ENCODE results near the gene MEI4. TPM values are rescaled to one million over a fixed set of nuclear protein-coding genes. Genes with fewer than 3 reads are reported as not detected.

Gene MEI4, protein sequence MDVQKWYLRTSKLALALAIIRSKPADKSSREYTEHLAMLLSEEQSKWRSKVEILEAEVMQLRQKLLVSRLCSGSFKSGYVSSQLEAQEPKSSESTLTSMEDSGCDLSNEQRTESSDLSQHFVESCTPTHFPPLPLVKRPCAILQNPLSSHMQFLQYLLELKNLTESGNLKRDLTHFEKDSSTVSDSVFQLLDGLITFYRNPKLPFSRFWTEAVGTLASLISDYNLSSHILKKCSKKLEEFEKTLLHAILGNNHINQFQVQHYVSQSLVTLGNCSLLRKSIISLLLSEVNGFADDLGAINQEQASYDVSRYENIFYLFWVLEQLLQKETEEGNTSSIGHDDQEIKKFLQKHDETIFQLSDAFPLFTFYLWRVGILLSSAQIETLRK
- total RNA-seq (under 1 TPM; 0.16 to 0.71 (median 0.36) TPM), polyA plus RNA-seq (under 1 TPM in 1 of 2 donors, not detected in 1; 0.11 TPM)
- long read RNA-seq, donor 1 = 0 reads
- long read RNA-seq, donor 2, partial matches to known transcripts = 0 of 1 reads
- long read RNA-seq, donor 2, other reads (novel, unspliced or antisense) = 1 of 1 reads
- long read RNA-seq, donor 3, full-length matches to known transcripts = 1 of 1 reads
- long read RNA-seq, donor 3, partial matches to known transcripts = 0 of 1 reads
- long read RNA-seq, donor 3, other reads (novel, unspliced or antisense) = 0 of 1 reads

DNA sequence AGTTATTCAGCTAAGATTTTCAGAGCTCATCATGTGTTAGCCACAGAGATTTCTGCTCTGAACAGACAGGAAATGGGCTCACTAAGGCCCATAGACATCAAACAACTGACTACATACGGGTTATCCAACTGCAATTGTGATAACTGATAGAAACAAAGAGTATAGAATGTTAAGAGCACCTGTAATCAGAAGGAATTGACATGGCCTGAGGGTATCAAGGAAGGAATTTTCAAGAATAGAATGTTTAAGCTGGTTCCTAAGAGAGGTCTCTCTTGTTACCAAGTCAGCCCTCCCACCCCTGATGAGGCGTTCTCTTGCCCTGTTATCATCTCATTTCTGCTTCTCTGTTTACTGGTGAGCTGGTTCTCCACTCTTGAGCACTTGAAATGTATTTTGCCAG is at the start of gene MEI4:
TSS of gene MEI4 (plus strand) at position 301 of the 400 bp plus-strand sequence. CDS start 37,633 bp downstream, outside the sequence.
- peaks cover 0 to 8% (median 0%) of the 10 kb centered on the region in 12 donors for H3K4me1 ChIP-seq
- 48 to 57% (median 51%) methylated on average over 2 of the region's 2 CpGs for WGBS, 4 donors
- no peaks in the 10 kb centered on the region for H3K36me3 ChIP-seq
- intact Hi-C loops (cut with DNase I) = no loop called here
- no peaks in the 10 kb centered on the region for H3K27me3 ChIP-seq
- ATAC-seq (no peak), DNase-seq (no peak)
- TF ChIP-seq, protein P1, sequence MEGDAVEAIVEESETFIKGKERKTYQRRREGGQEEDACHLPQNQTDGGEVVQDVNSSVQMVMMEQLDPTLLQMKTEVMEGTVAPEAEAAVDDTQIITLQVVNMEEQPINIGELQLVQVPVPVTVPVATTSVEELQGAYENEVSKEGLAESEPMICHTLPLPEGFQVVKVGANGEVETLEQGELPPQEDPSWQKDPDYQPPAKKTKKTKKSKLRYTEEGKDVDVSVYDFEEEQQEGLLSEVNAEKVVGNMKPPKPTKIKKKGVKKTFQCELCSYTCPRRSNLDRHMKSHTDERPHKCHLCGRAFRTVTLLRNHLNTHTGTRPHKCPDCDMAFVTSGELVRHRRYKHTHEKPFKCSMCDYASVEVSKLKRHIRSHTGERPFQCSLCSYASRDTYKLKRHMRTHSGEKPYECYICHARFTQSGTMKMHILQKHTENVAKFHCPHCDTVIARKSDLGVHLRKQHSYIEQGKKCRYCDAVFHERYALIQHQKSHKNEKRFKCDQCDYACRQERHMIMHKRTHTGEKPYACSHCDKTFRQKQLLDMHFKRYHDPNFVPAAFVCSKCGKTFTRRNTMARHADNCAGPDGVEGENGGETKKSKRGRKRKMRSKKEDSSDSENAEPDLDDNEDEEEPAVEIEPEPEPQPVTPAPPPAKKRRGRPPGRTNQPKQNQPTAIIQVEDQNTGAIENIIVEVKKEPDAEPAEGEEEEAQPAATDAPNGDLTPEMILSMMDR (IDR thresholded peaks at IDR 0.05) = no peak
- no peak within 1 kb of the TSS for H3K27ac ChIP-seq
- no peak within 1 kb of the TSS for H3K4me3 ChIP-seq
- peaks cover 0 to 4% (median 0%) of the 10 kb centered on the region in 12 donors for H3K9me3 ChIP-seq

DNA sequence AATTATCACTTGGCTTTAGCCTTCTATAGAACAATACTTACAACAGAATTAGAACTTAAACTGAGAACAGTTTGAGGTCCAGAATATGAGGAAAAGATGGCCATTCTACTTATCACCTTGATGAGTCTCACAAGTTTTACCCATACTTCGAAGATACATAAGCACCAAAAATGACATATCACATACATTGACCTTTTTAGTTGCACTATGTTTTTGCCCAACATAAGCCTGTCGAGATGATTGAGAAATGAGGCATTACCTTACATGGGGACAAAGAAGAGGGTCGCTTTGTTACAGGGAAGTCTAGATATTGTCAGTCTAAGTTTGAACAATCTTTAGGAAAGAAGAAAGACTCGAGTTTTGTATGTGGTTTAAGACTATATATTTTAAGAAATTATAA is 48.4 kb upstream of the MEI4 start:
- no peak for ATAC-seq
- WGBS, 4 donors = 39 to 50% (median 43%) methylated on average over 4 of the region's 4 CpGs
- intact Hi-C loops (cut with DNase I) = no loop called here

DNA sequence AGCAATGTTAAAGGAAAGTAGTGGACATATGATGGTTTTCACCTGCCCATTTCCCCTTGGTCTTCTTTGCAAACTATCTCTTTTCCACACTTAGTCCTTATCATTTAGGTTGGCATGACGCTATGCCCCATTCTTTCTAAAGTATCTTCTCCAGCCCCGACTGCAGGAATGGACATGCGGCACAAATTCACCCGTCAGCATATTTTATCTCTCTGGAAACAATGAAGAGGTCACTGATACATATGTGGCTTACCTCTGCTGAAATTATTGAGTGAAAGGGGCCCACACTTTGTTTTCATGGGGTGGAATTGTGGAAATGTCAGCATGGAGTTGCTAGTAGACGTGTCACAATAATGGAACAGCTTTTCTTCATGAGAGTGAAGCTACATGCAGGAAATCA is 45.8 kb upstream of the MEI4 start:
- ATAC-seq (no peak), DNase-seq (no peak)
- intact Hi-C loops (cut with DNase I) = no loop called here
- Histone ChIP-seq H3K27ac (no peak overlapping the region), H3K9me3 (peaks cover 0 to 13% (median 5%) of the 10 kb centered on the region in 12 donors), H3K4me3 (no peak overlapping the region), H3K4me1 (no peaks in the 10 kb centered on the region), H3K36me3 (no peaks in the 10 kb centered on the region), H3K27me3 (no peaks in the 10 kb centered on the region)
- 72 to 82% (median 75%) methylated on average over 5 of the region's 5 CpGs for WGBS, 4 donors
- TF ChIP-seq POLR2A (IDR thresholded peaks at IDR 0.05) = no peak

More for the DNA sequence above, 48.4 kb upstream of the MEI4 start:
- Histone ChIP-seq H3K4me3 (no peak overlapping the region), H3K36me3 (no peaks in the 10 kb centered on the region), H3K4me1 (no peaks in the 10 kb centered on the region), H3K27me3 (no peaks in the 10 kb centered on the region), H3K27ac (no peak overlapping the region), H3K9me3 (peaks cover 0 to 17% (median 5%) of the 10 kb centered on the region in 12 donors)
- DNase-seq = no peak
- TF ChIP-seq, protein P1 (IDR thresholded peaks at IDR 0.05) = no peak
- TF ChIP-seq POLR2A (IDR thresholded peaks at IDR 0.05) = no peak

DNA sequence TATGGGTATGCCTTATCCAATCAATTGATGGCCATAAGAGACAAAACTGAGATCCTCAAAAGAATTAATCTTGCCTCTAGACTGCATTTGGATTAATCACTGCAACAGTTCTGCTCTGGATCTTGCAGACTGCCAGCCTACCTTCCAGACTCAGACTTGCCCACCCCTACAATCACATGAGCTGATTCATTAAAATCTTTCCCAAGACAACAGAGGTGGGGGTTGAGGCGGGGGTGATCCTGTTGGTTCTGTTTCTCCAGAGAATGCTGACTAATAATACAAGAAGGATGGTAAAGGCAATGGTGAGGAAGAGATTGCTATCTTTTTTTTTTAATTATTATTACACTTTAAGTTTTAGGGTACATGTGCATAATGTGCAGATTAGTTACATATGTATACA is 43.7 kb upstream of the MEI4 start:
- Histone ChIP-seq H3K4me3 (no peak overlapping the region), H3K27ac (no peak overlapping the region), H3K27me3 (no peaks in the 10 kb centered on the region), H3K36me3 (no peaks in the 10 kb centered on the region), H3K4me1 (no peaks in the 10 kb centered on the region), H3K9me3 (peaks cover 0 to 9% (median 2%) of the 10 kb centered on the region in 12 donors)
- ATAC-seq = no peak
- intact Hi-C loops (cut with DNase I) = no loop called here
- WGBS, 4 donors = 80 to 88% (median 81%) methylated on average over 1 of the region's 1 CpG
- TF ChIP-seq, protein P1 (IDR thresholded peaks at IDR 0.05) = no peak
- no peak for TF ChIP-seq POLR2A (IDR thresholded peaks at IDR 0.05)
- no peak for DNase-seq

Measured in heart left ventricle (tissue), 16 donors.